Testis (tissue), 3 donors: ENCODE data around the gene SNAP47. TPM values are rescaled to one million over a fixed set of nuclear protein-coding genes. Genes with fewer than 3 reads are reported as not detected.
A peak's percentile ranks its signal among the peaks of the same experiment; 100 is the strongest.

ENCODE experiments used
- DNase-seq: peaks from one replicate; pipeline ENCODE4 v3.0.0-alpha.2; 2019
- H3K27ac ChIP-seq, 2 donors: fragments of 200-600 bp; sonication (generic); one replicate each; pipeline ENCODE4 v1.5.1; 2019
- H3K27me3 ChIP-seq: fragments of 200-600 bp; sonication (generic); one replicate; pipeline ENCODE4 v1.5.1; 2019
- H3K36me3 ChIP-seq: fragments of 200-600 bp; sonication (generic); one replicate; pipeline ENCODE4 v1.5.1; 2017; ENCODE audit warnings: low read depth; ENCODE audit errors: missing control alignments
- H3K4me1 ChIP-seq: fragments of 200-600 bp; sonication (generic); one replicate; pipeline ENCODE4 v1.5.1; 2019
- H3K4me3 ChIP-seq, 2 donors: fragments of 200-600 bp; sonication (generic); one replicate each; pipeline ENCODE4 v1.5.1; 2017 to 2019
- H3K9me3 ChIP-seq: fragments of 200-600 bp; sonication (generic); one replicate; pipeline ENCODE4 v1.5.1; 2017
- POLR2A ChIP-seq: fragments of 450-650 bp; IDR thresholded peaks from one replicate; pipeline ENCODE4 v1.6.1; 2017; ENCODE audit warnings: antibody characterized with exemption, mild to moderate bottlenecking, moderate library complexity
- WGBS, 2 donors: methylation state at CpG; one replicate each; pipeline ENCODE4 v1.1.5; 2018; 5-methylcytosine and 5-hydroxymethylcytosine counted together
- intact Hi-C: fragments of 100-400 bp; cut with DNase I; formaldehyde crosslinking; loops from one replicate; pipeline ENCODE4 v1.15.1; 2023; ENCODE audit warnings: low total_unique reads
- polyA plus RNA-seq: library from polyadenylated mRNA; stranded (reverse); fragments of 350-450 nt; fragmentation: Illumina TruSeq; extraction: RNeasy Lipid Tissue Mini Kit (QIAGEN cat#74804); gene quantifications from one replicate; pipeline ENCODE4 v1.2.3, GENCODE V29; 2014; ENCODE audit warnings: low read depth, low replicate concordance; ENCODE audit not compliant: insufficient read depth
- total RNA-seq, 2 donors: library from RNA; depleted of rRNA; stranded (reverse); fragments of >200 nt; gene quantifications; one replicate each; pipeline ENCODE4 v1.2.3, GENCODE V29; 2016
- TF ChIP-seq, protein P1 (sequence below), 3 experiments: fragments of 450-650 bp in 2 of 3; fragments of 200-600 bp in 1 of 3; sonication (generic) in 1 of 3; IDR thresholded peaks; one replicate each; pipeline ENCODE4 v1.5.1; 2016 to 2019; ENCODE audit warnings: antibody characterized with exemption in 3 of 3, mild to moderate bottlenecking in 2 of 3, moderate library complexity in 1 of 3

Gene SNAP47
- total and polyA plus RNA-seq, 3 donors from 2014 or later = 72.2 to 80.3 (median 77.6) TPM

DNA sequence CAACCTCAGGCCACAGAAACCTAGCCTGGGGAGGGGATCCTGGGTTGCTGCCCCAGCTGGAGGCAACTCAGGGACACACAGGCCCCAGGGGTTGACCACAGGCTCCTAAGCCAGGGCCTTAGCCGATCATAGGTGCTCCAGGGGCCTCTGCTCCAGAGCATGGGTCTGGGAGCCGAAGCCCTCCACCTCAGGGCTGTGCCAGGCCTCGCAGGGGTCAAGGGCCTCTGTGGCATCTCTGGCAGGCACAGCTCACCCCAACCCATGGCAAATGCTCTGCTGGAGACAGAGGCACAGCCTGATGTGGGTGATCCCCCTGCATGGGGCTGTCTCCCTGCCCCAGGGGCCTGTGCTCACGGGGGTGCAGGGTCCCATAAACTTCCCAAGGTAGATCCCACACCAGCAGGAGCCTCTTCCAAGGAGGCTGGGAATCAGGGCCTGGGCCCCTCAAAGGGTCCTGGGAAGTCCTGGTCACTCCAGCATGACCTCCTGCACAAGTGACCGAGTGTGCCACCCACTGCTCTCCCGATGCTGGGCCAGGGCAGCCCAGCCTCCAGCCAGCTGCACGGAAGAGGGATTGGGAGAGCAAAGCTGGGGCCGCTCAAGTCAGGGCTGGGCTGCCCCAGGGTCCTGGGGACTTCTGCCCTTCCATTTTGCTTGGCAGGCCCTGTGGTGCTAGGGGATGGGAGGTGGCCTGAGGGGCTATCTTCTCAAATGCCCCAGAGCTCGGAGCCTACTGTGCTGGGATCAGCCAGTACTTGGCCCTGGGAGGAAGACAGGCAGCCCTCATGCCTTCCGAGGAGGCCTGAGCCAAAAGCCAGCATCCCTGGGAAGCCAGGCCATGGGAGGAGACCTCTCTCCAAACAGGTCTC lies 58.1 kb downstream of the SNAP47 start:
- H3K9me3 ChIP-seq = no peaks in the 10 kb centered on the region
- no peak for TF ChIP-seq POLR2A
- TF ChIP-seq, protein P1, sequence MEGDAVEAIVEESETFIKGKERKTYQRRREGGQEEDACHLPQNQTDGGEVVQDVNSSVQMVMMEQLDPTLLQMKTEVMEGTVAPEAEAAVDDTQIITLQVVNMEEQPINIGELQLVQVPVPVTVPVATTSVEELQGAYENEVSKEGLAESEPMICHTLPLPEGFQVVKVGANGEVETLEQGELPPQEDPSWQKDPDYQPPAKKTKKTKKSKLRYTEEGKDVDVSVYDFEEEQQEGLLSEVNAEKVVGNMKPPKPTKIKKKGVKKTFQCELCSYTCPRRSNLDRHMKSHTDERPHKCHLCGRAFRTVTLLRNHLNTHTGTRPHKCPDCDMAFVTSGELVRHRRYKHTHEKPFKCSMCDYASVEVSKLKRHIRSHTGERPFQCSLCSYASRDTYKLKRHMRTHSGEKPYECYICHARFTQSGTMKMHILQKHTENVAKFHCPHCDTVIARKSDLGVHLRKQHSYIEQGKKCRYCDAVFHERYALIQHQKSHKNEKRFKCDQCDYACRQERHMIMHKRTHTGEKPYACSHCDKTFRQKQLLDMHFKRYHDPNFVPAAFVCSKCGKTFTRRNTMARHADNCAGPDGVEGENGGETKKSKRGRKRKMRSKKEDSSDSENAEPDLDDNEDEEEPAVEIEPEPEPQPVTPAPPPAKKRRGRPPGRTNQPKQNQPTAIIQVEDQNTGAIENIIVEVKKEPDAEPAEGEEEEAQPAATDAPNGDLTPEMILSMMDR (IDR thresholded peaks at IDR 0.05) = no peak
- no peak for DNase-seq
- WGBS, 2 donors = 40 to 77% methylated on average over 1 to 10 of the region's 10 CpGs
- H3K27me3 ChIP-seq = no peaks in the 10 kb centered on the region
- intact Hi-C loops = no loop called here
- no peak overlapping the region for H3K4me3 ChIP-seq
- H3K4me1 ChIP-seq = peaks cover 15% of the 10 kb centered on the region
- no peaks in the 10 kb centered on the region for H3K36me3 ChIP-seq
- H3K27ac ChIP-seq = no peak overlapping the region

DNA sequence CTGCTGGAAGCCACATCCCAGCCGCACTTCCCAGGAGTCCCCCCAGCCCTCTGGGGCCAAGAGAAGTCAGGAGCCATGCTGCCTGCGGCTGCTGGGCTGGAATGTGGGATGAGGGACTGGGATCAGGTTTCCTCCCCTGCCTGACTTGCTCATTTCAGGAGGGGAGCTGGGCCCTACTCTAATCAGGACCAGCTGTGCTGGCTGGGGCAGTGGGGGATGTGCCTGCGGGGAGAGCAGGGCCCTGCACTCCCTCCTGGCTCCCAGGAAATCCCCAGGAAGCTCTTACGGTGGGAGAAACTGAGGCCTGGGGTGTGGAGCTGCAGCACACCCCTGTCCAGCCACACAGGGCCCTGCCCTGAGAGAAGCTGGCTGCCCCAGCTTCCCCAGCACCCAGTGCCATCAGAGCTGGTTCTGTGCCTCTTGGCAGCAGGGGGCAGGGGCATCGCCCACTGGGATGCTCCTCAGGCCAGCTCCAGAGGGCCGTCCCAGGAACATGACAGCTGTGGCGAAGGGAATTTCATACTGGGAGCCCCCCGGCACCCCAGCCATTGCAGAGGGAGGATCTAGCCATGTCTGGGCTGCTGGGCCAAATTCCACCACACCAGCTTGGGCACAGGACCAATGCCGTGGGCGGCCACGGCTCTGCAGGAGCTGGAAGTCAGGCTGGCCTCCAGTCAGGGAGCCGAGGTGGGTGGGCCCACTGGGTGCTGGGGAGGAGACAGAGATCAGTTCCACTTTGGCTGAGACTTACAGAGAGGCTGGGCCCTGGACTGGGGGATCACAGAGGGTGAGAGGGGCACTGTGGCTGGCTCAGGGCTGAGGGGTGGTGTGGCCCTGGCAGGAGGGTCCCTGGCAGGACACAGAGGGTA lies 58.9 kb downstream of the SNAP47 start:
- DNase-seq = peak; percentile 72
- intact Hi-C loops = no loop called here
- Histone ChIP-seq H3K27me3 (no peaks in the 10 kb centered on the region), H3K4me1 (peaks cover 15% of the 10 kb centered on the region), H3K9me3 (no peaks in the 10 kb centered on the region), H3K36me3 (no peaks in the 10 kb centered on the region), H3K27ac (no peak overlapping the region), H3K4me3 (no peak overlapping the region)
- 37 to 43% methylated on average over 6 to 11 of the region's 12 CpGs for WGBS, 2 donors
- no peak for TF ChIP-seq POLR2A
- TF ChIP-seq, protein P1 (IDR thresholded peaks at IDR 0.05) = no peak

- Histone ChIP-seq H3K4me3 (no peak overlapping the region), H3K27ac (no peak overlapping the region), H3K4me1 (peaks cover 15% of the 10 kb centered on the region), H3K27me3 (no peaks in the 10 kb centered on the region), H3K9me3 (no peaks in the 10 kb centered on the region), H3K36me3 (no peaks in the 10 kb centered on the region)
- WGBS, 2 donors = 44 to 77% methylated on average over 3 to 9 of the region's 11 CpGs
- DNase-seq = no peak
- intact Hi-C loops = no loop called here
- TF ChIP-seq, protein P1 (IDR thresholded peaks at IDR 0.05) = no peak
- TF ChIP-seq POLR2A = no peak
Observed at GRCh38 chr1:227794817-227795192, 59.6 kb downstream of the SNAP47 start.

GRCh38 chr1:227795732-227796131 lies 60.5 kb downstream of the SNAP47 start:
- Histone ChIP-seq H3K4me3 (no peak overlapping the region), H3K36me3 (no peaks in the 10 kb centered on the region), H3K27me3 (no peaks in the 10 kb centered on the region), H3K27ac (no peak overlapping the region), H3K9me3 (no peaks in the 10 kb centered on the region), H3K4me1 (peaks cover 15% of the 10 kb centered on the region)
- intact Hi-C loops = no loop called here
- DNase-seq = no peak
- TF ChIP-seq, protein P1 (IDR thresholded peaks at IDR 0.05) = no peak
- no peak for TF ChIP-seq POLR2A
- WGBS, 2 donors = 40 to 89% methylated on average over 2 to 3 of the region's 6 CpGs
